OCI-LY1 (cell line): ENCODE data around the gene MYL12B.

Source experiments
- CTCF ChIP-seq: fragments of 200-600 bp; sonication (generic), shearing (Covaris generic); IDR thresholded peaks from 2 replicates; pipeline ENCODE4 v1.5.1; 2017; ENCODE audit warnings: mild to moderate bottlenecking, antibody characterized with exemption, low read length, moderate library complexity, mixed read lengths
- EZH2 ChIP-seq: fragments of 200-600 bp; sonication (generic), shearing (Covaris generic); IDR thresholded peaks from 2 replicates; pipeline ENCODE4 v1.8.0; 2017; ENCODE audit warnings: borderline replicate concordance, mixed run types, mild to moderate bottlenecking, antibody characterized with exemption, low read length, moderate library complexity, mixed read lengths

GRCh38 chr18:3247240-3248061, 14.5 kb upstream of the MYL12B start, which contains the start of gene MYL12A:
- TF ChIP-seq EZH2 (no peak), CTCF (no peak)
